Myocyte (in vitro differentiated cells): ENCODE measurements around the gene PRKAR1B. TPM values are rescaled to one million over a fixed set of nuclear protein-coding genes. Genes with fewer than 3 reads are reported as not detected.
"Not testable (repeated sequence)": the region's sequence is repeated elsewhere in the genome, so short reads cannot be mapped to it uniquely, and the experiment has no call there.

Experiments
- DNase-seq: peaks from one replicate; pipeline ENCODE4 v3.0.0-alpha.2; 2012; ENCODE audit warnings: low read depth
- total RNA-seq: library from RNA; depleted of rRNA; stranded (reverse); fragments of >200 nt; gene quantifications from 2 replicates; pipeline ENCODE4 v1.2.3, GENCODE V29; 2014

PRKAR1B gene
- total RNA-seq, 1 donor from 2014 or later: 16.4 TPM

- DNase-seq: no peak
Observed at GRCh38 chr7:628826-629225, 98.3 kb downstream of the PRKAR1B start.

GRCh38 chr7:628402-628763 is 98.7 kb downstream of the PRKAR1B start:
- no peak for DNase-seq

- DNase-seq: no peak
Observed at GRCh38 chr7:627661-628401, 99.2 kb downstream of the PRKAR1B start.

GRCh38 chr7:625376-625971 is 101.6 kb downstream of the PRKAR1B start:
- no peak for DNase-seq

- DNase-seq: no peak
Observed at GRCh38 chr7:623464-623863, 103.6 kb downstream of the PRKAR1B start.

GRCh38 chr7:621572-622285 is 105.4 kb downstream of the PRKAR1B start:
- no peak for DNase-seq

GRCh38 chr7:620885-621284 is 106.2 kb downstream of the PRKAR1B start:
- DNase-seq: peak; percentile 16

GRCh38 chr7:620056-620455 is 107.0 kb downstream of the PRKAR1B start:
- peak; percentile 44 for DNase-seq

GRCh38 chr7:619368-619840 is 107.7 kb downstream of the PRKAR1B start:
- DNase-seq: no peak

GRCh38 chr7:618539-619367 is 108.3 kb downstream of the PRKAR1B start:
- DNase-seq: no peak

- DNase-seq: no peak
Observed at GRCh38 chr7:617614-618538, 109.2 kb downstream of the PRKAR1B start.

GRCh38 chr7:613442-614140 is 113.5 kb downstream of the PRKAR1B start:
- no peak for DNase-seq

GRCh38 chr7:611837-612236 is 115.2 kb downstream of the PRKAR1B start:
- DNase-seq: not testable (repeated sequence)

GRCh38 chr7:611281-611810 is 115.7 kb downstream of the PRKAR1B start:
- DNase-seq: no peak

GRCh38 chr7:610531-611280 is 116.4 kb downstream of the PRKAR1B start:
- no peak for DNase-seq

- no peak for DNase-seq
Observed at GRCh38 chr7:610141-610530, 116.9 kb downstream of the PRKAR1B start.

- DNase-seq: no peak
Observed at GRCh38 chr7:609365-609764, 117.7 kb downstream of the PRKAR1B start.

- DNase-seq: no peak
Observed at GRCh38 chr7:608954-609353, 118.1 kb downstream of the PRKAR1B start.

- no peak for DNase-seq
Observed at GRCh38 chr7:608361-608760, 118.7 kb downstream of the PRKAR1B start.
